Measurements from ENCODE around the gene KRT17. TPM values are rescaled to one million over a fixed set of nuclear protein-coding genes. Genes with fewer than 3 reads are reported as not detected.

Gene KRT17
- polyA plus RNA-seq (2011; rRNA removed) (25.2 and 34.7 TPM in 2 replicates), polyA minus RNA-seq (2011; rRNA and poly(A)+ RNA removed) (9.8 and 16.3 TPM in 2 replicates)

DNA sequence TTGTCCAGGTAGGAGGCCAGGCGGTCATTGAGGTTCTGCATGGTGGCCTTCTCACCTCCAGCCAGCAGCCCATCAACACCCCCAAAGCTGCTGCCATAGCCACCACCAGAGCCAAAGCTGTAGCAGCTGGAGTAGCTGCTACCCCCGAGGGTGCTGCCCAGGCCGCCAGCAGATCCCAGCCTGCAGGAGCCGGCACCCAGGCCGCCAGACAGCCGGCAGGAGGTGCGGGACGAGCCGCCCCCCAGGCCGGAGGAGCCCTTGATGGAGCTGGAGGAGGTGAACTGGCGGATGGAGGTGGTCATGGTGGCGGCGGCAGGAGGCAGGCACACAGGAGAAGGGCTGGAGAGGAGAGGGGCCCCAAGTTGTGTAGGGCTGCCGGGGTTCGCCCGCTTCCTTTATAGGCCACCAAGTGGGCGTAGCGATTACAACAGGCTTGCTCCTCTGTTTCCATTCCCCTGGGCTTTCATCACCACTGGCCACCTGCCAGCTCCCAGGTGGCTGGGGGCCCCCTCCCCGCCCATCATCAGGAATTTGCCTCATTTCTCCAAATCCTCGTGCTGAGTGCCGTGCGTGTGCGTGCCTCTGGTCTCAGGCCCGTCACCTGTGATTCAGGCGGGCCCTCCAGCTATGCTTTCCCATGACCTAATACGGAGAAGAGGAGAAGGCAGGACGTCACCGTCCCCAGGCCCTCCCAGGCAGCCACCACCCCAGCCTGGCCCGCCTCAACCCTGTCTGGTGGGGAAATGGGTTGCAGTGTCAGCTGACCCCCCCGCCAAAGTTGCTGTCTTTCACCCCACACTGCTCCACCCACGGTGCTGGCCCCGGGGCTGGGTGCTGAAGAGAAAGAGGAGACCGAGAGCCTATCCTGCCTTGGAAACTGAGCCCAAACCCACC lies at the start of gene KRT17:
KRT17 (minus strand) TSS at position 368 of the 894 bp plus-strand sequence; CDS start at position 302, 66 bp downstream.
- TF ChIP-seq, protein P1, sequence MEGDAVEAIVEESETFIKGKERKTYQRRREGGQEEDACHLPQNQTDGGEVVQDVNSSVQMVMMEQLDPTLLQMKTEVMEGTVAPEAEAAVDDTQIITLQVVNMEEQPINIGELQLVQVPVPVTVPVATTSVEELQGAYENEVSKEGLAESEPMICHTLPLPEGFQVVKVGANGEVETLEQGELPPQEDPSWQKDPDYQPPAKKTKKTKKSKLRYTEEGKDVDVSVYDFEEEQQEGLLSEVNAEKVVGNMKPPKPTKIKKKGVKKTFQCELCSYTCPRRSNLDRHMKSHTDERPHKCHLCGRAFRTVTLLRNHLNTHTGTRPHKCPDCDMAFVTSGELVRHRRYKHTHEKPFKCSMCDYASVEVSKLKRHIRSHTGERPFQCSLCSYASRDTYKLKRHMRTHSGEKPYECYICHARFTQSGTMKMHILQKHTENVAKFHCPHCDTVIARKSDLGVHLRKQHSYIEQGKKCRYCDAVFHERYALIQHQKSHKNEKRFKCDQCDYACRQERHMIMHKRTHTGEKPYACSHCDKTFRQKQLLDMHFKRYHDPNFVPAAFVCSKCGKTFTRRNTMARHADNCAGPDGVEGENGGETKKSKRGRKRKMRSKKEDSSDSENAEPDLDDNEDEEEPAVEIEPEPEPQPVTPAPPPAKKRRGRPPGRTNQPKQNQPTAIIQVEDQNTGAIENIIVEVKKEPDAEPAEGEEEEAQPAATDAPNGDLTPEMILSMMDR (IDR thresholded peaks at IDR 0.05; ENCODE audit: insufficient read depth, low read depth, low read length) = no peak
- ChIA-PET CTCF (interaction anchor here (0.7 to 1.6 kb wide), 5 partner anchors 10 to 71 kb away, joined by 3 to 4 read pairs (median 3); no protein-coding TSS in a partner anchor), POLR2A (no interaction called here)

DNA sequence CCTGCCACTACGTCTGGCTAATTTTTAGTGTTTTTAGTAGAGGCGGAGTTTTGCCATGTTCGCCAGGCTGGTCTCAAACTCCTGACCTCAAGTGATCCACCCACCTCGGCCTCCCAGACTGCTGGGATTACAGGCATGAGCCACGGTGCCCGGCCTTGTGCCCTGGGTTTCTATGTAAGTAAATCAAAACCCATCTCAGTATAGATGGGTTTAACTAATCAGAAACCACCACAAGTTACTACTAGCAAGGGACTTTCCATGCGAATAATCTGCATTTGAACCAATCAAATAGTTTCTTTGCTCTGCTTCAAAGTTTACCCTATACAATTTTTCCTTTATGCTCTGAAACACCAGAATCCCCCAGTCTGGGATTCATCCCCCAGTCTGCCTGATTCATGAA lies 47.8 kb upstream of the KRT17 start:
- POLR2A ChIA-PET = no interaction called here
- CTCF ChIA-PET = no interaction called here
- no peak overlapping the region for H3K4me3 ChIP-seq (ENCODE audit: low read depth, low read length)
- TF ChIP-seq, protein P1 (IDR thresholded peaks at IDR 0.05; ENCODE audit: insufficient read depth, low read depth, low read length) = no peak
- H3K27me3 ChIP-seq (ENCODE audit: control insufficient read depth, insufficient read depth, low read length) = no peaks in the 10 kb centered on the region
- H3K36me3 ChIP-seq (ENCODE audit: control insufficient read depth, insufficient read depth, low read length) = no peaks in the 10 kb centered on the region
- DNase-seq (ENCODE audit: low read depth) = no peak

More for the DNA sequence above, at the start of gene KRT17:
- Histone ChIP-seq H3K4me3 (ENCODE audit: low read depth, low read length) (no peak within 1 kb of the TSS), H3K27me3 (ENCODE audit: control insufficient read depth, insufficient read depth, low read length) (no peaks in the 10 kb centered on the region), H3K36me3 (ENCODE audit: control insufficient read depth, insufficient read depth, low read length) (no peaks in the 10 kb centered on the region)
- DNase-seq (ENCODE audit: low read depth) = no peak

DNA sequence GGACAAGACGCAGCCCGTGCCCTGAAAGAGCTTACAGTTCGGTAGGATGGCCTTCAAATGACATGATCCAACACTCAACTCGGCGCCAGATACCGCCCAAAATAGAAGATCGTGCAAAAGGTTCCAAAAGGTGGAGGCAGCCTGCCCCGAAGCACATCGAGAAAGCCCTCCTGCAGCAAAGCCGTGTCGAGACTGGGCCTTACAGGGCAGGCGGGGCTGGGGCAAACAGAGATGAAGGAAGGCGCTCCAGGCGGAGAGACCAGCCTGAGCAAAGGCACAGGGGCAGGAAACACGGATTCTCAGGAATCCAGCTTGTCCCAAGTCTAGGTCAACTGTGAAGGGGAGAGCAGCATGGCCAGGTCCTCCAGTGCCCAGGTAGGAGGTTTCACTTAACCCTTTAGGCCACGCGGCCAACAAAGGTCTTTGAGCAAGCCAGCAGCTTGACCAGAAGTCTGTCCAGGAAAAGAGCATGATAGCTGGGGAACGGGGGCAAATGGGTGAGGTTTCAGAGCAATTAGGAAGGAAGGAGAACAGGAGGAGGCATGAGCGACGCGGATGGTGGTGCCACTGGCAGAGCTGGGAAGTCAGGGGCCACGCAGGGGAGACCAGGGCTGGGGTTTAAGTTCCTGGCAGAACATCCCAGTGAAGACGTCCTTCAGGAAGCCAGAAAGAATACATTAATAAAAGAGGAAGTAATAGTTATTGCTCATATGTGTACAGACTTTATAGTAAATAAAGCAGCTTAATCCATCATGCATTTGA lies 43.1 kb upstream of the KRT17 start:
- CTCF ChIA-PET = interaction anchor here (0.6 to 10.6 kb wide), 18 partner anchors 10 to 1276 kb away, joined by 3 to 271 read pairs (median 3); partner anchors contain the start of genes EIF1, KRT9 and KRTAP17-1
- Histone ChIP-seq H3K4me3 (ENCODE audit: low read depth, low read length) (no peak overlapping the region), H3K36me3 (ENCODE audit: control insufficient read depth, insufficient read depth, low read length) (no peaks in the 10 kb centered on the region), H3K27me3 (ENCODE audit: control insufficient read depth, insufficient read depth, low read length) (no peaks in the 10 kb centered on the region)
- no peak for DNase-seq (ENCODE audit: low read depth)
- POLR2A ChIA-PET = no interaction called here
- TF ChIP-seq, protein P1 (IDR thresholded peaks at IDR 0.05; ENCODE audit: insufficient read depth, low read depth, low read length) = no peak

DNA sequence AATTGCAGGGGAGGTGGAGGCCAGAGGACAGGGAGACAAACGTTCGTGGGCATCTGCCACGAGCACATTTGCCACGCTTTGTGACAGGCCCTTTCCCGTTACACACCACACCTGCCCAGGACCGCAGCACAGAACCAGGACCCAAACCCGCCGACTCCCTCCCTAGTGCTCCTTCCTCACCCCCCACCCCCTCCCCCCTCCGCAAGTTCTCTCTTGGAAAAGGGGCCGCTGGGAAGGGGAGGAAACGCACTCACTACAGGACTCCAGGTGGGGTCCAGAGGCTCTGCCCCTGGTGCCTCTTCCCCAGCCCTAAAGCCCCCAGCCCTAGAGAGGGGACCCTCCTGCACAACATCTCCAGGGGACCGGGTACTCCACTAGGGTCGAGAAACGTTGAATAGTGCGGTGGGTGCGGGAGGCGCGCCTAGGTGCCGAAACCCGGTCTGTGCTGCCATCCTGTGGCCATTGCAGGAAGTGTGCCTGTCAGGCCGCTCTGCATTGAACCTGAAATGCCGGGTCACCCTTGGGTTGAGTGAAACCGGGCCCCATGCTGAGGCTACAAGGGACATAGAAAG lies 42.4 kb upstream of the KRT17 start:
- ChIA-PET POLR2A (no interaction called here), CTCF (interaction anchor here (0.6 to 10.6 kb wide), 28 partner anchors 11 to 1275 kb away, joined by 3 to 271 read pairs (median 5); partner anchors contain the start of genes EIF1, KRTAP17-1 and KRTAP2-3)
- H3K4me3 ChIP-seq (ENCODE audit: low read depth, low read length) = peak overlapping the region; percentile 30
- TF ChIP-seq, protein P1 (IDR thresholded peaks at IDR 0.05; ENCODE audit: insufficient read depth, low read depth, low read length) = peak; percentile 95
- H3K27me3 ChIP-seq (ENCODE audit: control insufficient read depth, insufficient read depth, low read length) = no peaks in the 10 kb centered on the region
- no peaks in the 10 kb centered on the region for H3K36me3 ChIP-seq (ENCODE audit: control insufficient read depth, insufficient read depth, low read length)
- no peak for DNase-seq (ENCODE audit: low read depth)
